IPS DF 6.9 (cell line): ENCODE data around the gene AHNAK2.

Source experiments
- DNase-seq: peaks from one replicate; pipeline ENCODE4 v3.0.0-alpha.2; 2013; ENCODE audit warnings: low read depth, low spot score
- H3K27ac ChIP-seq: one replicate; pipeline ENCODE4 v1.5.1; 2013; ENCODE audit warnings: low read length, control low read depth
- H3K27me3 ChIP-seq: 2 replicates; pipeline ENCODE4 v1.6.1; 2013; ENCODE audit warnings: mild to moderate bottlenecking, low read length; ENCODE audit not compliant: control insufficient read depth, insufficient read depth
- H3K36me3 ChIP-seq: 2 replicates; pipeline ENCODE4 v1.6.1; 2013; ENCODE audit warnings: low read length; ENCODE audit not compliant: control insufficient read depth, insufficient read depth
- H3K4me1 ChIP-seq: 2 replicates; pipeline ENCODE4 v1.6.1; 2013; ENCODE audit warnings: low read length; ENCODE audit not compliant: control insufficient read depth, insufficient read depth
- H3K4me3 ChIP-seq: 2 replicates; pipeline ENCODE4 v1.5.1; 2013; ENCODE audit warnings: mild to moderate bottlenecking, low read length
- H3K9me3 ChIP-seq: 2 replicates; pipeline ENCODE4 v1.6.1; 2013; ENCODE audit warnings: low read length, inconsistent platforms; ENCODE audit not compliant: control insufficient read depth, insufficient read depth
- WGBS: extraction: QIAGEN DNeasy Blood & Tissue Kit; methylation state at CpG from one replicate; pipeline ENCODE4 v1.1.7; 2013; ENCODE audit warnings: mixed read lengths, missing lambda C conversion rate; ENCODE audit not compliant: insufficient read length, insufficient coverage; 5-methylcytosine and 5-hydroxymethylcytosine counted together

The AHNAK2 gene

GRCh38 chr14:104978746-104979691 is 845 bp upstream of the AHNAK2 start:
- no CpG with 5 or more reads among the region's 32 CpGs for WGBS
- no peak for DNase-seq
- no peak overlapping the region for H3K27ac ChIP-seq
- H3K36me3 ChIP-seq, result no peaks in the 10 kb centered on the region
- peaks cover 16% of the 10 kb centered on the region; the same call in 1 of the 2 replicates for H3K27me3 ChIP-seq
- no peaks in the 10 kb centered on the region for H3K4me1 ChIP-seq
- H3K9me3 ChIP-seq, result no peaks in the 10 kb centered on the region
- peak overlapping the region; percentile 18; the same call in 1 of the 2 replicates for H3K4me3 ChIP-seq

GRCh38 chr14:104977008-104977680 is 1.0 kb downstream of the AHNAK2 start:
- Histone ChIP-seq H3K4me3 (no peak overlapping the region), H3K9me3 (no peaks in the 10 kb centered on the region), H3K27me3 (peaks cover 16% of the 10 kb centered on the region; the same call in 1 of the 2 replicates), H3K36me3 (no peaks in the 10 kb centered on the region), H3K4me1 (no peaks in the 10 kb centered on the region), H3K27ac (no peak overlapping the region)
- DNase-seq, result no peak
- no CpG with 5 or more reads among the region's 11 CpGs for WGBS

GRCh38 chr14:104976198-104977007 is 1.8 kb downstream of the AHNAK2 start:
- no CpG with 5 or more reads among the region's 21 CpGs for WGBS
- H3K9me3 ChIP-seq, result no peaks in the 10 kb centered on the region
- H3K27ac ChIP-seq, result no peak overlapping the region
- DNase-seq, result no peak
- no peak overlapping the region for H3K4me3 ChIP-seq
- H3K27me3 ChIP-seq, result peaks cover 16% of the 10 kb centered on the region; the same call in 1 of the 2 replicates
- no peaks in the 10 kb centered on the region for H3K36me3 ChIP-seq
- H3K4me1 ChIP-seq, result no peaks in the 10 kb centered on the region

GRCh38 chr14:104975481-104976197 is 2.5 kb downstream of the AHNAK2 start:
- no peak overlapping the region for H3K4me3 ChIP-seq
- H3K9me3 ChIP-seq, result no peaks in the 10 kb centered on the region
- no peaks in the 10 kb centered on the region for H3K36me3 ChIP-seq
- H3K27me3 ChIP-seq, result peaks cover 16% of the 10 kb centered on the region; the same call in 1 of the 2 replicates
- H3K4me1 ChIP-seq, result no peaks in the 10 kb centered on the region
- H3K27ac ChIP-seq, result no peak overlapping the region
- no peak for DNase-seq
- no CpG with 5 or more reads among the region's 21 CpGs for WGBS

- no CpG with 5 or more reads among the region's 14 CpGs for WGBS
- no peak for DNase-seq
- H3K36me3 ChIP-seq, result no peaks in the 10 kb centered on the region
- H3K4me3 ChIP-seq, result no peak overlapping the region
- H3K4me1 ChIP-seq, result peaks cover 3% of the 10 kb centered on the region; the same call in 1 of the 2 replicates
- H3K27ac ChIP-seq, result no peak overlapping the region
- H3K27me3 ChIP-seq, result peaks cover 16% of the 10 kb centered on the region; the same call in 1 of the 2 replicates
- H3K9me3 ChIP-seq, result no peaks in the 10 kb centered on the region
These were observed 3.3 kb downstream of the AHNAK2 start for GRCh38 chr14:104974665-104975390.

- peaks cover 12% of the 10 kb centered on the region; the same call in 1 of the 2 replicates for H3K27me3 ChIP-seq
- H3K9me3 ChIP-seq, result no peaks in the 10 kb centered on the region
- H3K4me3 ChIP-seq, result no peak overlapping the region
- H3K27ac ChIP-seq, result no peak overlapping the region
- no peak for DNase-seq
- no peaks in the 10 kb centered on the region for H3K36me3 ChIP-seq
- peaks cover 3% of the 10 kb centered on the region; the same call in 1 of the 2 replicates for H3K4me1 ChIP-seq
- no CpG with 5 or more reads among the region's 13 CpGs for WGBS
These were observed 4.0 kb downstream of the AHNAK2 start for GRCh38 chr14:104974146-104974541.

GRCh38 chr14:104973385-104974145 is 4.6 kb downstream of the AHNAK2 start:
- Histone ChIP-seq H3K9me3 (no peaks in the 10 kb centered on the region), H3K27me3 (peaks cover 8% of the 10 kb centered on the region; the same call in 1 of the 2 replicates), H3K36me3 (no peaks in the 10 kb centered on the region), H3K27ac (no peak overlapping the region), H3K4me3 (no peak overlapping the region), H3K4me1 (peaks cover 4% of the 10 kb centered on the region)
- WGBS, result no CpG with 5 or more reads among the region's 23 CpGs
- DNase-seq, result no peak

GRCh38 chr14:104973135-104973384 is 5.1 kb downstream of the AHNAK2 start:
- WGBS, result no CpG with 5 or more reads among the region's 12 CpGs
- no peak overlapping the region for H3K4me3 ChIP-seq
- H3K9me3 ChIP-seq, result no peaks in the 10 kb centered on the region
- H3K4me1 ChIP-seq, result peaks cover 6% of the 10 kb centered on the region
- peaks cover 8% of the 10 kb centered on the region; the same call in 1 of the 2 replicates for H3K27me3 ChIP-seq
- no peak overlapping the region for H3K27ac ChIP-seq
- DNase-seq, result no peak
- H3K36me3 ChIP-seq, result no peaks in the 10 kb centered on the region
